Smooth muscle cell (in vitro differentiated cells): Measurements from ENCODE around the gene STMN3. TPM values are rescaled to one million over a fixed set of nuclear protein-coding genes. Genes with fewer than 3 reads are reported as not detected.

Experiments
- DNase-seq: peaks from one replicate; lab custom pipeline; 2025; ENCODE audit not compliant: unreplicated experiment; lab: John Stamatoyannopoulos, UW
- H2AFZ ChIP-seq: fragments of 200-600 bp; sonication (generic); 2 replicates; pipeline ENCODE4 v1.6.0; 2016; ENCODE audit warnings: antibody characterized with exemption, low read depth, mild to moderate bottlenecking
- H3F3A ChIP-seq: fragments of 200-600 bp; sonication (generic); 2 replicates; pipeline ENCODE4 v1.6.0; 2017; ENCODE audit warnings: antibody characterized with exemption, low read depth
- H3K27ac ChIP-seq: fragments of 200-600 bp; sonication (generic); 2 replicates; pipeline ENCODE4 v1.5.1; 2016; ENCODE audit warnings: low read depth, mild to moderate bottlenecking
- H3K27me3 ChIP-seq: fragments of 200-600 bp; sonication (generic); 2 replicates; pipeline ENCODE4 v1.6.1; 2016; ENCODE audit warnings: low read depth, mild to moderate bottlenecking
- H3K36me3 ChIP-seq: fragments of 200-600 bp; sonication (generic); 2 replicates; pipeline ENCODE4 v1.5.1; 2016; ENCODE audit warnings: low read depth
- H3K4me1 ChIP-seq: fragments of 200-600 bp; sonication (generic); 2 replicates; pipeline ENCODE4 v1.5.1; 2016; ENCODE audit warnings: low read depth
- H3K4me2 ChIP-seq: fragments of 200-600 bp; sonication (generic); 2 replicates; pipeline ENCODE4 v1.6.0; 2016; ENCODE audit warnings: mild to moderate bottlenecking
- H3K4me3 ChIP-seq: fragments of 200-600 bp; sonication (generic); 2 replicates; pipeline ENCODE4 v1.5.1; 2016; ENCODE audit warnings: mild to moderate bottlenecking
- H3K79me2 ChIP-seq: fragments of 200-600 bp; sonication (generic); 2 replicates; pipeline ENCODE4 v1.6.0; 2016; ENCODE audit warnings: low read depth, mild to moderate bottlenecking
- H3K9ac ChIP-seq: fragments of 200-600 bp; sonication (generic); 2 replicates; pipeline ENCODE4 v1.6.0; 2016; ENCODE audit warnings: low read depth
- H3K9me3 ChIP-seq: fragments of 200-600 bp; sonication (generic); replicated peaks from 2 replicates; pipeline ENCODE4 v1.5.1; 2016; ENCODE audit warnings: low read depth
- H4K20me1 ChIP-seq: fragments of 200-600 bp; sonication (generic); 2 replicates; pipeline ENCODE4 v1.6.0; 2016; ENCODE audit warnings: low read depth
- CTCF ChIP-seq: fragments of 200-600 bp; sonication (generic); IDR thresholded peaks from 2 replicates; pipeline ENCODE4 v1.5.1; 2017; ENCODE audit warnings: borderline replicate concordance, mild to moderate bottlenecking, antibody characterized with exemption; ENCODE audit not compliant: insufficient read depth, poor library complexity, severe bottlenecking
- whole genome bisulfite sequencing: methylation state at CpG from one replicate; pipeline ENCODE4 v1.1.7; 2016; ENCODE audit warnings: low lambda C conversion rate; 5-methylcytosine and 5-hydroxymethylcytosine counted together
- polyA plus RNA-seq: library from polyadenylated mRNA; unstranded; fragments of >200 nt; fragmentation: Nextera tagmentation; extraction: Ambion mirVana; gene quantifications from 2 replicates; pipeline ENCODE4 v1.2.1, GENCODE V29; 2016
- total RNA-seq: library from RNA; depleted of rRNA; stranded (reverse); fragments of >200 nt; gene quantifications from 2 replicates; pipeline ENCODE4 v1.2.3, GENCODE V29; 2014

Gene STMN3
- total and polyA plus RNA-seq, 2 experiments from 2014 or later = 4.8 to 10.8 TPM

DNA sequence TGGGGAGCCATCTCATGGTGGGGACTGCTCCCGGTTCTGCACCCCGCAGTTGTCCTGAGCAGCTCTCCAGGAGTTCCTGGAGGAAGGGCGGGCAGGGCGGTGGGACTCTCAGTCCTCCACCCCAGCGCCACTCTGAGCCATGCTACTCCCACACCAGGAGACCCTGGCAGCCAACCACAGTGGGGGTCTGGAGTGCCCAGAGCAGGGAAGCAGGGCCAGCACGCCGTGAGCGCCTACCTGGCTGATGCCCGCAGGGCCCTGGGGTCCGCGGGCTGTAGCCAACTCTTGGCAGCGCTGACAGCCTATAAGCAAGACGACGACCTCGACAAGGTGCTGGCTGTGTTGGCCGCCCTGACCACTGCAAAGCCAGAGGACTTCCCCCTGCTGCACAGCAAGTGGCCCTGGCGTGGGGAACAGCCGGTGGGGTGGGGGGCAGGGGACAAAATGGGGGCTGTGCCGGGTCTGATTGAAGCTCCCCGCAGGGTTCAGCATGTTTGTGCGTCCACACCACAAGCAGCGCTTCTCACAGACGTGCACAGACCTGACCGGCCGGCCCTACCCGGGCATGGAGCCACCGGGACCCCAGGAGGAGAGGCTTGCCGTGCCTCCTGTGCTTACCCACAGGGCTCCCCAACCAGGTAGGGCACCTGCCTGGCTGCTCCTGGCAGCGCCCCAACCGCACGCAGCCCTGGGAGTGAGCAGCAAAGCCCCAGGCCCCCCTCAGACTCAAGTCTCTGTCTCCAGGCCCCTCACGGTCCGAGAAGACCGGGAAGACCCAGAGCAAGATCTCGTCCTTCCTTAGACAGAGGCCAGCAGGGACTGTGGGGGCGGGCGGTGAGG, 41.6 kb upstream of the STMN3 start:
- H3K4me2 ChIP-seq = no peak overlapping the region
- TF ChIP-seq CTCF = no peak
- no peak overlapping the region for H3K9ac ChIP-seq
- no peaks in the 10 kb centered on the region for H3K27me3 ChIP-seq
- no peaks in the 10 kb centered on the region for H3K79me2 ChIP-seq
- no peak overlapping the region for H3K27ac ChIP-seq
- H4K20me1 ChIP-seq = no peaks in the 10 kb centered on the region
- no peak overlapping the region for H3K4me3 ChIP-seq
- no peaks in the 10 kb centered on the region for H3K36me3 ChIP-seq
- 95% methylated on average over 36 of the region's 37 CpGs for WGBS
- H3K4me1 ChIP-seq = peaks cover 20% of the 10 kb centered on the region
- H2AFZ ChIP-seq = no peak overlapping the region
- DNase-seq = no peak
- H3F3A ChIP-seq = no peaks in the 10 kb centered on the region
- H3K9me3 ChIP-seq = no peaks in the 10 kb centered on the region

GRCh38 chr20:63693733-63694583, 40.7 kb upstream of the STMN3 start:
- no peak for TF ChIP-seq CTCF
- Histone ChIP-seq H2AFZ (no peak overlapping the region), H3K4me2 (no peak overlapping the region), H3K79me2 (no peaks in the 10 kb centered on the region), H3F3A (no peaks in the 10 kb centered on the region), H3K9ac (no peak overlapping the region), H3K27me3 (no peaks in the 10 kb centered on the region), H3K36me3 (no peaks in the 10 kb centered on the region), H4K20me1 (no peaks in the 10 kb centered on the region), H3K27ac (no peak overlapping the region), H3K4me1 (peaks cover 15% of the 10 kb centered on the region), H3K9me3 (no peaks in the 10 kb centered on the region), H3K4me3 (no peak overlapping the region)
- no peak for DNase-seq
- WGBS = 98% methylated on average over 21 of the region's 21 CpGs

DNA sequence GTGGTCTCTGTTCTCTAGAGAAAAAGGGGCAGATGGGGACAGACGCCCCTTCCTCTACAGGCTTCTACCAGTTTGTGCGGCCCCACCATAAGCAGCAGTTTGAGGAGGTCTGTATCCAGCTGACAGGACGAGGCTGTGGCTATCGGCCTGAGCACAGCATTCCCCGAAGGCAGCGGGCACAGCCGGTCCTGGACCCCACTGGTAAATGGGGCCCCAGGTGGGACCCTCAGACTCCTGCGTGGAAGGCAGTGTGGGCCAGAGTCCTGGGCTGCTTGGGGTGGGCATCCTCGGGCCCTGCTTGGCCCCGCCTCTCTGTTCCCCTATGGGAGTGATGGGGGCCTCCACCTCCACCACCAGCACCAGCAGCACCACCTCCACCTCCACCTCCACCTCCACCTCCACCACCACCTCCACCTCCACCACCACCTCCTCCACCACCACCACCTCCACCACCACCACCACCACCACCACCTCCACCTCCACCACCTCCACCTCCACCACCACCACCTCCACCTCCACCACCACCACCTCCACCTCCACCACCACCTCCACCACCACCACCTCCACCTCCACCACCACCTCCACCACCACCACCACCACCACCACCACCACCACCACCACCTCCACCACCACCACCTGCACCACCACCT, 40.0 kb upstream of the STMN3 start:
- no peak for DNase-seq
- no peaks in the 10 kb centered on the region for H3K79me2 ChIP-seq
- no peaks in the 10 kb centered on the region for H3K9me3 ChIP-seq
- no peak overlapping the region for H2AFZ ChIP-seq
- H3K4me1 ChIP-seq = peaks cover 9% of the 10 kb centered on the region
- no peak for TF ChIP-seq CTCF
- H3K9ac ChIP-seq = no peak overlapping the region
- H3F3A ChIP-seq = no peaks in the 10 kb centered on the region
- H3K36me3 ChIP-seq = no peaks in the 10 kb centered on the region
- H3K4me2 ChIP-seq = no peak overlapping the region
- no peak overlapping the region for H3K27ac ChIP-seq
- no peaks in the 10 kb centered on the region for H3K27me3 ChIP-seq
- no peak overlapping the region for H3K4me3 ChIP-seq
- WGBS = 98% methylated on average over 10 of the region's 10 CpGs
- H4K20me1 ChIP-seq = no peaks in the 10 kb centered on the region
